ENCODE measurements around the gene LRCH1. TPM values are rescaled to one million over a fixed set of nuclear protein-coding genes. Genes with fewer than 3 reads are reported as not detected.

The LRCH1 gene
- total and polyA plus RNA-seq, 4 experiments from 2014 or later, result 1.2 to 19.1 (median 12.1) TPM

GRCh38 chr13:46578590-46578975 is 25.6 kb downstream of the LRCH1 start:
- DNase-seq, result no peak
- intact Hi-C loops (cut with micrococcal nuclease), result no loop called here
- Mint-ChIP-seq H3K27me3 (no peaks in the 10 kb centered on the region), H3K36me3 (peaks cover 3 to 4% of the 10 kb centered on the region in 2 donors), H3K4me3 (peak overlapping the region in 3 of 8 donors; percentile 43 to 46 (median 44)), H3K4me1 (peaks cover 37 to 68% (median 51%) of the 10 kb centered on the region in 4 donors), H3K27ac (peak overlapping the region in 3 of 7 donors; percentile 19 to 64 (median 61)), H3K9me3 (no peaks in the 10 kb centered on the region)
- CTCF ChIA-PET (ENCODE audit: partially characterized antibody), result interaction anchor here (2.5 kb wide), 1 partner anchor 27 kb away, joined by 11 read pairs; the partner anchor contains the start of gene LRCH1
- Histone ChIP-seq H3K9me3 (ENCODE audit: control insufficient read depth in 1 of 2, low read length in 2 of 2) (no peaks in the 10 kb centered on the region), H3K27ac (ENCODE audit: low read depth, low read length) (no peak overlapping the region), H3K4me3 (ENCODE audit: low read length in 2 of 2) (no peak overlapping the region), H3K27me3 (ENCODE audit: insufficient read depth, low read length) (no peaks in the 10 kb centered on the region), H3K4me1 (ENCODE audit: insufficient read depth, low read length) (peaks cover 33% of the 10 kb centered on the region), H3K36me3 (ENCODE audit: insufficient read depth, low read length) (no peaks in the 10 kb centered on the region)
- POLR2A ChIA-PET (ENCODE audit: partially characterized antibody), result interaction anchor here (0.7 to 1.1 kb wide), 2 partner anchors 27 to 90 kb away, joined by 3 to 5 read pairs; no protein-coding TSS in a partner anchor

DNA sequence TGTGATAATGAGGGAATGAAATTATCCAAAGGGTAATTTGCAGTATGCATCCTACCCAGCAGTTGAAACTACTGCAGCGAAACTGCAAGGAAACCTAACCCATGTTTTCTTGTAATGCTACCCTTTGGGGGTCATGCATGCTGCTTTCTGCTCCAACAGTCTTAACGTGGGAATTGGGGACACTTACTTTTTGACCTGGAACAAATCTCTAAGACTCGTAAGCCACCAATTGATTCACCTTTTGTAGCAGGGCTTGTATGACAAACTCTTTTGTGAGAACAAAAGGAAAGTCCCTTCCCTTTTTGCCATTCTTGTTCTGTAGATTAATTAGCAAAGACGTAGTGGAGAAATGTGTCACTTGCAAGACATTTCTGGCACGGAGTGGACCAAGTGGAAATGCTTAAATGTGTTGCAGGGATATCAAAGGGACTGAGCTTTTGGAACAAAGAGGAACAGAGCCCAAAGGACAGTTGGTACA is 27.4 kb downstream of the LRCH1 start:
- H3K27me3 Mint-ChIP-seq, result no peaks in the 10 kb centered on the region
- no peaks in the 10 kb centered on the region for H3K9me3 ChIP-seq (ENCODE audit: control insufficient read depth in 1 of 2, low read length in 2 of 2)
- H3K36me3 ChIP-seq (ENCODE audit: insufficient read depth, low read length), result no peaks in the 10 kb centered on the region
- no peak for DNase-seq
- H3K4me1 Mint-ChIP-seq, result peaks cover 34 to 68% (median 53%) of the 10 kb centered on the region in 4 donors
- ChIA-PET POLR2A (ENCODE audit: partially characterized antibody) (no interaction called here), CTCF (ENCODE audit: partially characterized antibody) (interaction anchor here (2.2 kb wide), 1 partner anchor 29 kb away, joined by 6 read pairs; no protein-coding TSS in a partner anchor)
- intact Hi-C loops (cut with micrococcal nuclease), result no loop called here
- peaks cover 33% of the 10 kb centered on the region for H3K4me1 ChIP-seq (ENCODE audit: insufficient read depth, low read length)
- no peaks in the 10 kb centered on the region for H3K9me3 Mint-ChIP-seq
- H3K27ac Mint-ChIP-seq, result no peak overlapping the region
- peaks cover 3 to 4% of the 10 kb centered on the region in 2 donors for H3K36me3 Mint-ChIP-seq
- no peaks in the 10 kb centered on the region for H3K27me3 ChIP-seq (ENCODE audit: insufficient read depth, low read length)
- no peak overlapping the region for H3K27ac ChIP-seq (ENCODE audit: low read depth, low read length)
- H3K4me3 Mint-ChIP-seq, result peak overlapping the region in 1 of 8 donors; percentile 6
- no peak overlapping the region for H3K4me3 ChIP-seq (ENCODE audit: low read length in 2 of 2)

- ChIA-PET CTCF (ENCODE audit: partially characterized antibody) (no interaction called here), POLR2A (ENCODE audit: partially characterized antibody) (no interaction called here)
- peaks cover 0 to 3% of the 10 kb centered on the region in 2 donors for H3K36me3 Mint-ChIP-seq
- Histone ChIP-seq H3K27me3 (ENCODE audit: insufficient read depth, low read length) (no peaks in the 10 kb centered on the region), H3K36me3 (ENCODE audit: insufficient read depth, low read length) (no peaks in the 10 kb centered on the region), H3K9me3 (ENCODE audit: control insufficient read depth in 1 of 2, low read length in 2 of 2) (no peaks in the 10 kb centered on the region), H3K4me1 (ENCODE audit: insufficient read depth, low read length) (peaks cover 24% of the 10 kb centered on the region), H3K27ac (ENCODE audit: low read depth, low read length) (no peak overlapping the region), H3K4me3 (ENCODE audit: low read length in 2 of 2) (no peak overlapping the region)
- no peaks in the 10 kb centered on the region for H3K27me3 Mint-ChIP-seq
- H3K27ac Mint-ChIP-seq, result no peak overlapping the region
- H3K9me3 Mint-ChIP-seq, result no peaks in the 10 kb centered on the region
- H3K4me1 Mint-ChIP-seq, result peaks cover 37 to 65% (median 53%) of the 10 kb centered on the region in 4 donors
- H3K4me3 Mint-ChIP-seq, result no peak overlapping the region
- intact Hi-C loops (cut with micrococcal nuclease), result no loop called here
- no peak for DNase-seq
Measured at GRCh38 chr13:46582190-46582589, 29.2 kb downstream of the LRCH1 start.

DNA sequence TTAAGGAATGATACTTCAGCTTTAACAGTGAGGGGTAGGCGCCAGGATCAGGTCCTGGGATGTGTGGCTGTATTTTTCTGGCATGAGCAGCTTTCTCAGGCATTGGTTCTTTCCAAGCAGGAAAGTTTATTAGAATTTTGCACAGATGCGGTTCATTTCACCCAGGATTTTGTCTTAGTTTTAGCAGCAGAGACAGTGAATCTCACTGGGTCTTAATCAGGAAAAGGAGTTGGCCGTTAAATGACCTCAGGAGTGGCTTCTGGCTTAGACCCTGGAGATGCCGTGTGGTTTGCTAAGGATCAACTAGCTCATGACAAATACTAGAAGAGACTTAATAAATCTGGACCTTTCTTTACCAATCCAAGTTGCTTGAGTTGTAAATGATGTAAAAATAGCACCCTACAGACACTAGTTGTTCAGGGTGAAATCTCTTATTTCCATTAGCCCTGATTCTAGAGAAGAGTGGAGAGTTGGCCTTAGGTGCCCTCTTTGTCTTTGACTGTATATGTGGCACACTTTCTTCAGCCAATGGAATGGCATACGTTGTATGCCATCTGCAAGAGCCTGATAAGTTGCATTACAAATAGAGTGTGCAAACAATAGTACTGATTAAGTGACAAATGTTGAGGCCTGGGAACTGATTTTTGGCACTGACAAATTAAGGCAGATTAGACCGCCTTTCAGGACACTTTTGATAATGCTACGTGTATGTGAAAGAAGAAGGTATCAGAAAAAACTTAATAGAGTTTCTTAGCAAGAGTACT is 34.0 kb downstream of the LRCH1 start:
- CTCF ChIA-PET (ENCODE audit: partially characterized antibody), result interaction anchor here (0.6 to 1.6 kb wide), 3 partner anchors 9 to 1443 kb away, joined by 3 to 5 read pairs (median 3); no protein-coding TSS in a partner anchor

DNA sequence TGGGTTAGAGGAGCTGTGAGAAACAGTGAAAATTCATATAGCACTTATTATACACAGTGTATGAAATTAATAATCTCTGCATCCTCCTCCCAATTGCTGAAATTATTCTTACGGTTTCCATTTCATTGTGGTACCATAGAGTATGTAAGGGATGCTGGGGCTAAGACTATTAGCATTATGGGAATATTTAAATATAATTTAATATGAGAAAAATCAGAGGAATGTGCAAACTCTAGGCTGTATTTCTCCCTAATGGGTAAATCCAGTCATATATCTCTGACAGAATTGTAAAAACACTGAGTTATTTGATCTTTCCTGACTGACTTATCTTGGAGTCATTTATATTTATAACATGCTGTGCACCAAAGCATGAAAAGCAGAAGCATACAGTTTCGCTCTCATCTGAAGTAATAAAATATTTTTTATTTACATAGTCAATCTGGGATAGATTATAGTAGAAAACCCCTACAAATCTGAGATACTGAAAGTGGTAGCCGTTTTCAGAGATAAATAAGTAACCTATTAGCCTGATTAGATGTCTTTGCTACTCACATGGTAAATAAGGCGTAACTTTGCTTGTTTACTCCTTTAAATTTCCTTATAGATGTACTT is 34.9 kb downstream of the LRCH1 start:
- H3K9me3 ChIP-seq (ENCODE audit: control insufficient read depth in 1 of 2, low read length in 2 of 2), result no peaks in the 10 kb centered on the region
- H3K4me1 ChIP-seq (ENCODE audit: insufficient read depth, low read length), result peaks cover 24% of the 10 kb centered on the region
- no peaks in the 10 kb centered on the region for H3K27me3 Mint-ChIP-seq
- ChIA-PET POLR2A (ENCODE audit: partially characterized antibody) (no interaction called here), CTCF (ENCODE audit: partially characterized antibody) (no interaction called here)
- no peak overlapping the region for H3K27ac ChIP-seq (ENCODE audit: low read depth, low read length)
- no peak overlapping the region for H3K4me3 ChIP-seq (ENCODE audit: low read length in 2 of 2)
- peaks cover 24 to 61% (median 47%) of the 10 kb centered on the region in 4 donors for H3K4me1 Mint-ChIP-seq
- no peak overlapping the region for H3K4me3 Mint-ChIP-seq
- H3K36me3 ChIP-seq (ENCODE audit: insufficient read depth, low read length), result no peaks in the 10 kb centered on the region
- no peaks in the 10 kb centered on the region for H3K27me3 ChIP-seq (ENCODE audit: insufficient read depth, low read length)
- H3K36me3 Mint-ChIP-seq, result no peaks in the 10 kb centered on the region
- no peak overlapping the region for H3K27ac Mint-ChIP-seq
- no peak for DNase-seq
- no peaks in the 10 kb centered on the region for H3K9me3 Mint-ChIP-seq
- intact Hi-C loops (cut with micrococcal nuclease), result no loop called here

More for the DNA sequence above, 34.0 kb downstream of the LRCH1 start:
- no peak for DNase-seq
- no peaks in the 10 kb centered on the region for H3K9me3 Mint-ChIP-seq
- POLR2A ChIA-PET (ENCODE audit: partially characterized antibody), result no interaction called here
- no peaks in the 10 kb centered on the region for H3K27me3 Mint-ChIP-seq
- no peak overlapping the region for H3K4me3 Mint-ChIP-seq
- Histone ChIP-seq H3K4me1 (ENCODE audit: insufficient read depth, low read length) (peaks cover 14% of the 10 kb centered on the region), H3K27ac (ENCODE audit: low read depth, low read length) (no peak overlapping the region), H3K36me3 (ENCODE audit: insufficient read depth, low read length) (no peaks in the 10 kb centered on the region), H3K4me3 (ENCODE audit: low read length in 2 of 2) (no peak overlapping the region), H3K9me3 (ENCODE audit: control insufficient read depth in 1 of 2, low read length in 2 of 2) (no peaks in the 10 kb centered on the region), H3K27me3 (ENCODE audit: insufficient read depth, low read length) (no peaks in the 10 kb centered on the region)
- no peak overlapping the region for H3K27ac Mint-ChIP-seq
- H3K36me3 Mint-ChIP-seq, result no peaks in the 10 kb centered on the region
- H3K4me1 Mint-ChIP-seq, result peaks cover 18 to 51% (median 40%) of the 10 kb centered on the region in 4 donors
- intact Hi-C loops (cut with micrococcal nuclease), result no loop called here

GRCh38 chr13:46592385-46592784 is 39.4 kb downstream of the LRCH1 start:
- CTCF ChIA-PET (ENCODE audit: partially characterized antibody), result interaction anchor here (1.1 to 2.0 kb wide), 3 partner anchors 10 to 40 kb away, joined by 4 to 5 read pairs (median 4); no protein-coding TSS in a partner anchor

DNA sequence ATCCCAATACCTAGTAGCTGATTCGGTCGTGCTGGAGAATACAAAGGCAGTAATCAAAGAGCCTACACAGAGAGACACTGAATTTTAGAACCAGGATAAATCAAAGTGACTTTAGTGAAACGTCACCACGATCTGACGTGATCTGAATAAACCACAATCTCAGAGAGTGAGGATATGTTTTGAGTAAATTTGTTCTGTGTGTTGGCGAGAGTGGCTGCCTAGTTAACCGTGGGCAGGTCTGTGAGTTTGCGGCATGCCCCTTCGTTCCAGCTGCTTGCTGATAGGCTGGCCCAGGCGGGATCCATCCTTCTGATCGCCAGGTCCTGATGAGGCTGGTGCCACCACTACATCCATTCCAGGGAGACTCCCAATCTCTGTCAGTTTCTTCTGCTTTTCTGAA is 40.4 kb downstream of the LRCH1 start:
- CTCF ChIA-PET (ENCODE audit: partially characterized antibody), result interaction anchor here (0.7 to 1.5 kb wide), 3 partner anchors 11 to 107 kb away, joined by 3 to 4 read pairs (median 4); no protein-coding TSS in a partner anchor
- DNase-seq, result peak; percentile 59 to 74 (median 64)
- POLR2A ChIA-PET (ENCODE audit: partially characterized antibody), result no interaction called here
- H3K4me1 ChIP-seq (ENCODE audit: insufficient read depth, low read length), result peaks cover 51% of the 10 kb centered on the region
- Mint-ChIP-seq H3K27me3 (no peaks in the 10 kb centered on the region), H3K4me1 (peaks cover 39 to 80% (median 61%) of the 10 kb centered on the region in 4 donors), H3K4me3 (peak overlapping the region in 7 of 8 donors; percentile 23 to 84 (median 49)), H3K36me3 (no peaks in the 10 kb centered on the region), H3K27ac (peak overlapping the region; percentile 34 to 88 (median 83)), H3K9me3 (no peaks in the 10 kb centered on the region)
- no peaks in the 10 kb centered on the region for H3K9me3 ChIP-seq (ENCODE audit: control insufficient read depth in 1 of 2, low read length in 2 of 2)
- H3K27me3 ChIP-seq (ENCODE audit: insufficient read depth, low read length), result no peaks in the 10 kb centered on the region
- no peak overlapping the region for H3K4me3 ChIP-seq (ENCODE audit: low read length in 2 of 2)
- intact Hi-C loops (cut with micrococcal nuclease), result loop anchor here (5.0 kb wide), 1 partner anchor 41 kb away; the partner anchor contains the start of gene LRCH1
- H3K27ac ChIP-seq (ENCODE audit: low read depth, low read length), result no peak overlapping the region
- no peaks in the 10 kb centered on the region for H3K36me3 ChIP-seq (ENCODE audit: insufficient read depth, low read length)

More at GRCh38 chr13:46592385-46592784, 39.4 kb downstream of the LRCH1 start:
- POLR2A ChIA-PET (ENCODE audit: partially characterized antibody), result no interaction called here
- Mint-ChIP-seq H3K36me3 (no peaks in the 10 kb centered on the region), H3K27ac (peak overlapping the region in 5 of 7 donors; percentile 57 to 90 (median 64)), H3K9me3 (no peaks in the 10 kb centered on the region), H3K4me1 (peaks cover 37 to 74% (median 56%) of the 10 kb centered on the region in 4 donors), H3K4me3 (peak overlapping the region in 3 of 8 donors; percentile 4 to 84 (median 50)), H3K27me3 (no peaks in the 10 kb centered on the region)
- intact Hi-C loops (cut with micrococcal nuclease), result loop anchor here (5.0 kb wide), 1 partner anchor 40 kb away; the partner anchor contains the start of gene LRCH1
- no peak overlapping the region for H3K27ac ChIP-seq (ENCODE audit: low read depth, low read length)
- peaks cover 44% of the 10 kb centered on the region for H3K4me1 ChIP-seq (ENCODE audit: insufficient read depth, low read length)
- no peak overlapping the region for H3K4me3 ChIP-seq (ENCODE audit: low read length in 2 of 2)
- no peaks in the 10 kb centered on the region for H3K27me3 ChIP-seq (ENCODE audit: insufficient read depth, low read length)
- H3K36me3 ChIP-seq (ENCODE audit: insufficient read depth, low read length), result no peaks in the 10 kb centered on the region
- H3K9me3 ChIP-seq (ENCODE audit: control insufficient read depth in 1 of 2, low read length in 2 of 2), result no peaks in the 10 kb centered on the region
- DNase-seq, result no peak
